Neuronal stem cell (in vitro differentiated cells): Measurements from ENCODE around the gene LRRC23.

Experiments
- DNase-seq: peaks from one replicate; pipeline ENCODE4 v3.0.0-alpha.2; 2013; ENCODE audit warnings: low spot score
- H2AFZ ChIP-seq: one replicate; pipeline ENCODE4 v1.6.1; 2013; ENCODE audit warnings: mild to moderate bottlenecking, low read length, inconsistent platforms
- H2AK5ac ChIP-seq: 2 replicates; pipeline ENCODE4 v1.6.1; 2013; ENCODE audit warnings: low read depth, mild to moderate bottlenecking, inconsistent platforms, low read length, moderate library complexity, mixed read lengths
- H2BK120ac ChIP-seq: 2 replicates; pipeline ENCODE4 v1.6.1; 2013; ENCODE audit warnings: low read depth, mild to moderate bottlenecking, inconsistent platforms, low read length, moderate library complexity, mixed read lengths
- H2BK12ac ChIP-seq: one replicate; pipeline ENCODE4 v1.6.1; 2013; ENCODE audit warnings: low read length, inconsistent platforms
- H2BK15ac ChIP-seq: 2 replicates; pipeline ENCODE4 v1.6.1; 2013; ENCODE audit warnings: mild to moderate bottlenecking, low read length, inconsistent platforms, mixed read lengths
- H2BK5ac ChIP-seq: one replicate; pipeline ENCODE4 v1.6.1; 2013; ENCODE audit warnings: inconsistent platforms, mild to moderate bottlenecking, low read length, moderate library complexity
- H3K14ac ChIP-seq: one replicate; pipeline ENCODE4 v1.6.1; 2013; ENCODE audit warnings: low read length, inconsistent platforms
- H3K18ac ChIP-seq: 2 replicates; pipeline ENCODE4 v1.6.1; 2013; ENCODE audit warnings: low read length, inconsistent platforms
- H3K23ac ChIP-seq: 2 replicates; pipeline ENCODE4 v1.6.1; 2013; ENCODE audit warnings: low read depth, mild to moderate bottlenecking, mixed read lengths, low read length, inconsistent platforms; ENCODE audit not compliant: poor library complexity
- H3K27ac ChIP-seq: replicated peaks from 3 replicates; pipeline ENCODE4 v1.5.1; 2013; ENCODE audit warnings: low read length, inconsistent platforms
- H3K27me3 ChIP-seq, 3 experiments: 2 replicates each; pipeline ENCODE4 v1.6.1; 2013; ENCODE audit warnings: low read length in 3 of 3, mild to moderate bottlenecking in 2 of 3, inconsistent platforms in 1 of 3, low read depth in 1 of 3, mixed read lengths in 1 of 3, moderate library complexity in 1 of 3; ENCODE audit not compliant: control insufficient read depth in 3 of 3, insufficient read depth in 3 of 3
- H3K36me3 ChIP-seq, 2 donors: replicated peaks in 1 of 2; 2 replicates each; pipeline ENCODE4 v1.6.1; 2013; ENCODE audit warnings: low read length in 2 of 2; ENCODE audit not compliant: control insufficient read depth in 2 of 2, insufficient read depth in 2 of 2
- H3K4ac ChIP-seq: 2 replicates; pipeline ENCODE4 v1.6.1; 2013; ENCODE audit warnings: inconsistent platforms, mild to moderate bottlenecking, low read length, moderate library complexity
- H3K4me1 ChIP-seq, 2 donors: 1 replicate in 1 of 2; 2 replicates in 1 of 2; pipeline ENCODE4 v1.6.1; 2013; ENCODE audit warnings: low read length in 2 of 2, low read depth in 1 of 2; ENCODE audit not compliant: control insufficient read depth in 2 of 2, insufficient read depth in 1 of 2
- H3K4me2 ChIP-seq: one replicate; pipeline ENCODE4 v1.6.1; 2013; ENCODE audit warnings: mild to moderate bottlenecking, low read length, inconsistent platforms; ENCODE audit not compliant: insufficient read depth, poor library complexity, severe bottlenecking
- H3K4me3 ChIP-seq, 2 donors: 2 replicates each; pipeline ENCODE4 v1.5.1; 2013; ENCODE audit warnings: low read length in 2 of 2, mild to moderate bottlenecking in 2 of 2, inconsistent platforms in 1 of 2, moderate library complexity in 1 of 2
- H3K79me1 ChIP-seq: one replicate; pipeline ENCODE4 v1.6.1; 2013; ENCODE audit warnings: low read depth, mild to moderate bottlenecking, inconsistent platforms, low read length, moderate library complexity
- H3K9ac ChIP-seq: one replicate; pipeline ENCODE4 v1.6.1; 2013; ENCODE audit warnings: mild to moderate bottlenecking, low read depth, low read length, inconsistent platforms; ENCODE audit not compliant: poor library complexity
- H3K9me3 ChIP-seq, 2 donors: replicated peaks in 1 of 2; 2 replicates each; pipeline versions ENCODE3 to v1.6.1; 2013; ENCODE audit warnings: low read length in 2 of 2, mild to moderate bottlenecking in 2 of 2, inconsistent platforms in 1 of 2, low read depth in 1 of 2, mixed read lengths in 1 of 2, moderate library complexity in 1 of 2; ENCODE audit not compliant: control insufficient read depth in 2 of 2, insufficient read depth in 1 of 2
- H4K8ac ChIP-seq: one replicate; pipeline ENCODE4 v1.6.1; 2013; ENCODE audit warnings: low read depth, mild to moderate bottlenecking, inconsistent platforms, low read length, moderate library complexity
- H4K91ac ChIP-seq: one replicate; pipeline ENCODE4 v1.6.1; 2013; ENCODE audit warnings: low read length, low read depth, mild to moderate bottlenecking, inconsistent platforms; ENCODE audit not compliant: poor library complexity
- WGBS, 2 donors: extraction: QIAGEN DNeasy Blood & Tissue Kit; methylation state at CpG; one replicate each; pipeline ENCODE4 v1.1.7; 2013; ENCODE audit warnings: missing lambda C conversion rate in 2 of 2, mixed read lengths in 1 of 2; ENCODE audit not compliant: insufficient read length in 2 of 2, insufficient replicate concordance in 1 of 2; ENCODE audit errors: extremely low coverage in 2 of 2; 5-methylcytosine and 5-hydroxymethylcytosine counted together

LRRC23 gene

GRCh38 chr12:6916426-6917200, 12.0 kb downstream of the LRRC23 start:
- H2BK120ac ChIP-seq = no peak overlapping the region
- WGBS, 2 donors = no CpG with 5 or more reads among the region's 11 CpGs
- H3K27me3 ChIP-seq = peaks cover 0 to 3% (median 0%) of the 10 kb centered on the region in 3 experiments
- H3K14ac ChIP-seq = no peak overlapping the region
- H3K4me1 ChIP-seq = peaks cover 10 to 19% of the 10 kb centered on the region in 2 donors
- peaks cover 13% of the 10 kb centered on the region for H3K79me1 ChIP-seq
- H3K27ac ChIP-seq = no peak overlapping the region
- H4K91ac ChIP-seq = no peak overlapping the region
- no peak overlapping the region for H2AK5ac ChIP-seq
- no peak for DNase-seq
- peak overlapping the region; percentile 20 for H2BK15ac ChIP-seq
- H3K4ac ChIP-seq = no peak overlapping the region
- H3K4me2 ChIP-seq = no peak overlapping the region
- no peak overlapping the region for H2BK5ac ChIP-seq
- H2BK12ac ChIP-seq = no peak overlapping the region
- H2AFZ ChIP-seq = no peak overlapping the region
- H3K23ac ChIP-seq = no peak overlapping the region
- peak overlapping the region; percentile 47 for H3K9ac ChIP-seq
- no peak overlapping the region for H3K4me3 ChIP-seq
- H3K9me3 ChIP-seq = no peaks in the 10 kb centered on the region
- H3K36me3 ChIP-seq = peaks cover 22 to 33% of the 10 kb centered on the region in 2 donors
- no peak overlapping the region for H4K8ac ChIP-seq
- H3K18ac ChIP-seq = no peak overlapping the region

- Histone ChIP-seq H2BK5ac (no peak overlapping the region), H4K8ac (no peak overlapping the region)
These were observed 13.0 kb downstream of the LRRC23 start for GRCh38 chr12:6917491-6918231.

GRCh38 chr12:6919588-6919987, 15.0 kb downstream of the LRRC23 start:
- H2AFZ ChIP-seq = no peak overlapping the region
- no peaks in the 10 kb centered on the region for H3K27me3 ChIP-seq
- no peak overlapping the region for H3K9ac ChIP-seq
- H3K23ac ChIP-seq = no peak overlapping the region
- H3K4ac ChIP-seq = no peak overlapping the region
- no peak overlapping the region for H3K4me2 ChIP-seq
- H3K79me1 ChIP-seq = peaks cover 7% of the 10 kb centered on the region
- no peak overlapping the region for H2BK15ac ChIP-seq
- no peak overlapping the region for H3K4me3 ChIP-seq
- H3K36me3 ChIP-seq = peaks cover 41 to 43% of the 10 kb centered on the region in 2 donors
- no peak for DNase-seq
- no peak overlapping the region for H4K8ac ChIP-seq
- H3K4me1 ChIP-seq = peaks cover 12 to 22% of the 10 kb centered on the region in 2 donors
- H2AK5ac ChIP-seq = no peak overlapping the region
- no peak overlapping the region for H2BK120ac ChIP-seq
- no peak overlapping the region for H3K14ac ChIP-seq
- no peak overlapping the region for H4K91ac ChIP-seq
- H3K18ac ChIP-seq = no peak overlapping the region
- WGBS, 2 donors = no CpG with 5 or more reads among the region's 7 CpGs
- no peak overlapping the region for H2BK12ac ChIP-seq
- no peaks in the 10 kb centered on the region for H3K9me3 ChIP-seq
- H3K27ac ChIP-seq = no peak overlapping the region
- no peak overlapping the region for H2BK5ac ChIP-seq

More at GRCh38 chr12:6917491-6918231, 13.0 kb downstream of the LRRC23 start:
- no peak overlapping the region for H3K27ac ChIP-seq
- no peak overlapping the region for H3K4me2 ChIP-seq
- H3K9ac ChIP-seq = no peak overlapping the region
- no peak overlapping the region for H2BK15ac ChIP-seq
- no peak overlapping the region for H2BK12ac ChIP-seq
- H3K4ac ChIP-seq = no peak overlapping the region
- WGBS, 2 donors = no CpG with 5 or more reads among the region's 14 CpGs
- H3K4me1 ChIP-seq = peaks cover 10 to 18% of the 10 kb centered on the region in 2 donors
- H3K27me3 ChIP-seq = peaks cover 0 to 3% (median 0%) of the 10 kb centered on the region in 3 experiments
- H3K23ac ChIP-seq = no peak overlapping the region
- no peak for DNase-seq
- peaks cover 13% of the 10 kb centered on the region for H3K79me1 ChIP-seq
- no peak overlapping the region for H4K91ac ChIP-seq
- no peak overlapping the region for H2AK5ac ChIP-seq
- H3K18ac ChIP-seq = no peak overlapping the region
- no peak overlapping the region for H3K14ac ChIP-seq
- no peaks in the 10 kb centered on the region for H3K9me3 ChIP-seq
- H3K36me3 ChIP-seq = peaks cover 32 to 40% of the 10 kb centered on the region in 2 donors
- H2AFZ ChIP-seq = no peak overlapping the region
- H2BK120ac ChIP-seq = no peak overlapping the region
- no peak overlapping the region for H3K4me3 ChIP-seq

- Histone ChIP-seq H3K14ac (no peak overlapping the region), H3K27ac (no peak overlapping the region), H3K79me1 (no peaks in the 10 kb centered on the region), H2AFZ (no peak overlapping the region), H3K18ac (no peak overlapping the region), H2BK5ac (no peak overlapping the region), H3K4me3 (no peak overlapping the region), H2AK5ac (no peak overlapping the region), H4K91ac (no peak overlapping the region), H3K4me2 (no peak overlapping the region), H3K4me1 (peaks cover 15 to 33% of the 10 kb centered on the region in 2 donors), H2BK15ac (no peak overlapping the region), H4K8ac (no peak overlapping the region), H2BK12ac (no peak overlapping the region), H3K9me3 (no peaks in the 10 kb centered on the region), H3K23ac (no peak overlapping the region), H3K27me3 (no peaks in the 10 kb centered on the region), H3K4ac (no peak overlapping the region), H3K36me3 (peaks cover 39 to 41% of the 10 kb centered on the region in 2 donors), H2BK120ac (no peak overlapping the region), H3K9ac (no peak overlapping the region)
- no CpG with 5 or more reads among the region's 7 CpGs for WGBS, 2 donors
- no peak for DNase-seq
These were observed 16.9 kb downstream of the LRRC23 start for GRCh38 chr12:6921539-6921938.
